Liver (tissue), 3 donors: ENCODE results near the gene CGAS.

Experiments used
- ATF3 ChIP-seq: IDR thresholded peaks from 2 replicates; pipeline ENCODE4 v1.6.1; 2016; ENCODE audit warnings: antibody characterized with exemption
- CTCF ChIP-seq: fragments of 150-350 bp; IDR thresholded peaks from 2 replicates; pipeline ENCODE4 v1.5.1; 2017; ENCODE audit warnings: improper control_type of control experiment, low read depth, low read length; ENCODE audit not compliant: missing input control
- EGR1 ChIP-seq, 2 donors: IDR thresholded peaks; 2 replicates each; pipeline ENCODE4 v1.6.1; 2016 to 2018; ENCODE audit warnings: antibody characterized with exemption in 2 of 2, low read depth in 2 of 2
- GABPA ChIP-seq, 2 donors: IDR thresholded peaks in 1 of 2; conservative IDR thresholded peaks in 1 of 2; 2 replicates each; pipeline ENCODE4 v1.6.1; 2016; ENCODE audit warnings: antibody characterized with exemption in 2 of 2, mild to moderate bottlenecking in 1 of 2, moderate library complexity in 1 of 2
- HNF4A ChIP-seq, 2 donors: conservative IDR thresholded peaks; 2 replicates each; pipeline ENCODE4 v1.6.1; 2016; ENCODE audit warnings: antibody characterized with exemption in 2 of 2, mild to moderate bottlenecking in 2 of 2
- JUND ChIP-seq, 2 donors: IDR thresholded peaks; 2 replicates each; pipeline ENCODE4 v1.6.1; 2016; ENCODE audit warnings: antibody characterized with exemption in 2 of 2
- MAX ChIP-seq: IDR thresholded peaks from 2 replicates; pipeline ENCODE4 v1.6.1; 2016; ENCODE audit warnings: antibody characterized with exemption
- NR2F2 ChIP-seq: IDR thresholded peaks from 2 replicates; pipeline ENCODE4 v1.6.1; 2016; ENCODE audit warnings: antibody characterized with exemption
- RAD21 ChIP-seq, 2 donors: IDR thresholded peaks; 2 replicates each; pipeline ENCODE4 v1.6.1; 2016; ENCODE audit warnings: antibody characterized with exemption in 2 of 2, mild to moderate bottlenecking in 2 of 2
- REST ChIP-seq: IDR thresholded peaks from 2 replicates; pipeline ENCODE4 v1.6.1; 2016; ENCODE audit warnings: antibody characterized with exemption, mild to moderate bottlenecking
- RXRA ChIP-seq, 2 donors: IDR thresholded peaks; 2 replicates each; pipeline ENCODE4 v1.6.1; 2017 to 2018; ENCODE audit warnings: antibody characterized with exemption in 2 of 2, mild to moderate bottlenecking in 1 of 2
- SP1 ChIP-seq: IDR thresholded peaks from 2 replicates; pipeline ENCODE4 v1.6.1; 2018; ENCODE audit warnings: antibody characterized with exemption, mild to moderate bottlenecking
- TAF1 ChIP-seq: conservative IDR thresholded peaks from 2 replicates; pipeline ENCODE4 v1.6.1; 2016; ENCODE audit warnings: antibody characterized with exemption, mild to moderate bottlenecking
- ZBTB33 ChIP-seq: IDR thresholded peaks from 2 replicates; pipeline ENCODE4 v1.6.1; 2016; ENCODE audit warnings: antibody characterized with exemption
- donor health status: healthy.
- donor health status: healthy.

GRCh38 chr6:73413102-73413501 is 39.0 kb downstream of the CGAS start:
- no peak for TF ChIP-seq CTCF
- no peak for TF ChIP-seq REST
- TF ChIP-seq RAD21 (IDR thresholded peaks at IDR 0.05): no peak
- no peak for TF ChIP-seq RXRA (IDR thresholded peaks at IDR 0.05)
- no peak for TF ChIP-seq MAX
- no peak for TF ChIP-seq ATF3
- TF ChIP-seq TAF1: no peak
- no peak for TF ChIP-seq EGR1 (IDR thresholded peaks at IDR 0.05; ENCODE audit: low read depth in 2 of 2)
- TF ChIP-seq ZBTB33: no peak
- TF ChIP-seq SP1: no peak
- TF ChIP-seq HNF4A (conservative IDR thresholded peaks at IDR 0.05): no peak
- no peak for TF ChIP-seq GABPA (IDR thresholded peaks at IDR 0.05 in 1 of 2, conservative IDR thresholded peaks at IDR 0.05 in 1 of 2)
- no peak for TF ChIP-seq NR2F2
- TF ChIP-seq JUND (IDR thresholded peaks at IDR 0.05): no peak
